Kidney (tissue), 14 donors: ENCODE data around the gene ALS2CL. TPM values are rescaled to one million over a fixed set of nuclear protein-coding genes. Genes with fewer than 3 reads are reported as not detected.

ENCODE experiments used
- DNase-seq, 5 donors: peaks; one replicate each; pipeline ENCODE4 v3.0.0-alpha.2; 2013 to 2020
- FAIRE-seq: peaks from 2 replicates; lab custom pipeline; 2012; peaks lifted over from hg19 to GRCh38; lab: Jason Lieb, UNC
- H3K27ac ChIP-seq, 2 donors: one replicate each; pipeline ENCODE4 v1.7.0; 2013; ENCODE audit warnings: low read depth in 2 of 2, low read length in 2 of 2, inconsistent platforms in 1 of 2
- H3K27me3 ChIP-seq: one replicate; pipeline ENCODE4 v1.7.1; 2013; ENCODE audit warnings: low read length, inconsistent platforms; ENCODE audit not compliant: control insufficient read depth, insufficient read depth
- H3K36me3 ChIP-seq, 3 donors: one replicate each; pipeline versions ENCODE4 v1.7.0 to v1.7.1; 2013; ENCODE audit warnings: low read length in 3 of 3, control low read depth in 1 of 3, inconsistent platforms in 1 of 3; ENCODE audit not compliant: insufficient read depth in 3 of 3, control insufficient read depth in 2 of 3
- H3K4me1 ChIP-seq, 3 donors: one replicate each; pipeline versions ENCODE4 v1.7.0 to v1.7.1; 2013; ENCODE audit warnings: low read length in 3 of 3, inconsistent platforms in 1 of 3, low read depth in 1 of 3; ENCODE audit not compliant: control insufficient read depth in 2 of 3, insufficient read depth in 2 of 3
- H3K4me3 ChIP-seq, 3 donors: one replicate each; pipeline versions ENCODE4 v1.7.0 to v1.8.1; 2013; ENCODE audit warnings: low read length in 3 of 3, control low read depth in 1 of 3, inconsistent platforms in 1 of 3
- H3K9ac ChIP-seq, 3 donors: one replicate each; pipeline versions ENCODE4 v1.7.0 to v1.7.1; 2013; ENCODE audit warnings: low read length in 3 of 3, control low read depth in 1 of 3, inconsistent platforms in 1 of 3
- H3K9me3 ChIP-seq, 3 donors: one replicate each; pipeline versions ENCODE4 v1.7.0 to v1.7.1; 2013; ENCODE audit warnings: low read length in 3 of 3, control low read depth in 1 of 3, inconsistent platforms in 1 of 3; ENCODE audit not compliant: control insufficient read depth in 2 of 3, insufficient read depth in 1 of 3
- CTCF ChIP-seq: IDR thresholded peaks from 3 replicates; pipeline ENCODE4 v1.5.1; 2012; ENCODE audit warnings: mild to moderate bottlenecking, moderate library complexity, borderline replicate concordance; ENCODE audit not compliant: insufficient read depth; ENCODE audit errors: extremely low read depth
- intact Hi-C: fragments of 100-400 bp; cut with DNase I; formaldehyde crosslinking; loops from one replicate; pipeline ENCODE4 v1.11.1; 2022
- polyA plus RNA-seq: library from polyadenylated mRNA; stranded (reverse); fragments of 350-450 nt; fragmentation: Illumina TruSeq; extraction: RNeasy Lipid Tissue Mini Kit (QIAGEN cat#74804); gene quantifications from one replicate; pipeline ENCODE4 v1.2.3, GENCODE V29; 2014; ENCODE audit warnings: low read depth, low replicate concordance; ENCODE audit not compliant: insufficient read depth
- total RNA-seq: library from RNA; stranded (reverse); fragmentation: NEBNext Ultra II Directional; extraction: Animal tissue kit (Norgen Biotek cat#: 25700); gene quantifications from one replicate; pipeline ENCODE4 v1.2.1, GENCODE V29; 2021
- donor health status: control.
- donor health status: control.
- donor health status: control.
- donor health status: control.
- donor health status: control.
- donor health status: DM: yes; HTN: yes; CAD: no.
- donor health status: Normal renal cell carcinoma (clear cell type).

Gene ALS2CL
- total and polyA plus RNA-seq, 2 donors from 2014 or later = 43.0 to 78.9 TPM

- intact Hi-C loops = no loop called here
- Histone ChIP-seq H3K9me3 (no peaks in the 10 kb centered on the region), H3K4me3 (no peak overlapping the region), H3K36me3 (no peaks in the 10 kb centered on the region), H3K27ac (peak overlapping the region in 1 of 2 donors; percentile 23), H3K4me1 (peaks cover 7 to 28% (median 8%) of the 10 kb centered on the region in 3 donors), H3K9ac (no peak overlapping the region), H3K27me3 (no peaks in the 10 kb centered on the region)
- FAIRE-seq (no peak), DNase-seq (peak in 2 of 5 donors; percentile 5 to 52)
- TF ChIP-seq CTCF = no peak
Measured at GRCh38 chr3:46664188-46664970, 29.1 kb downstream of the ALS2CL start.

- H3K36me3 ChIP-seq = no peaks in the 10 kb centered on the region
- FAIRE-seq (no peak), DNase-seq (peak in 4 of 5 donors; percentile 54 to 79 (median 64))
- TF ChIP-seq CTCF = peak; percentile 4
- no peaks in the 10 kb centered on the region for H3K27me3 ChIP-seq
- H3K9me3 ChIP-seq = no peaks in the 10 kb centered on the region
- no peak overlapping the region for H3K9ac ChIP-seq
- H3K4me3 ChIP-seq = no peak overlapping the region
- intact Hi-C loops = no loop called here
- peaks cover 7 to 28% (median 8%) of the 10 kb centered on the region in 3 donors for H3K4me1 ChIP-seq
- no peak overlapping the region for H3K27ac ChIP-seq
Measured at GRCh38 chr3:46663591-46664135, 29.8 kb downstream of the ALS2CL start.

- DNase-seq = peak; percentile 74 to 93 (median 88)
- no peaks in the 10 kb centered on the region for H3K27me3 ChIP-seq
- no peak for FAIRE-seq
- no peaks in the 10 kb centered on the region for H3K9me3 ChIP-seq
- intact Hi-C loops = no loop called here
- no peak overlapping the region for H3K9ac ChIP-seq
- no peak for TF ChIP-seq CTCF
- H3K27ac ChIP-seq = no peak overlapping the region
- H3K4me3 ChIP-seq = no peak overlapping the region
- no peaks in the 10 kb centered on the region for H3K36me3 ChIP-seq
- peaks cover 7 to 28% (median 8%) of the 10 kb centered on the region in 3 donors for H3K4me1 ChIP-seq
Measured at GRCh38 chr3:46662771-46663551, 30.5 kb downstream of the ALS2CL start.
